HepG2 (cell line): Measurements from ENCODE around the gene SOX9. TPM values are rescaled to one million over a fixed set of nuclear protein-coding genes. Genes with fewer than 3 reads are reported as not detected.

ENCODE experiments used
- CBX2 ChIP-seq, 2 experiments: fragments of 200-600 bp in 1 of 2; sonication (generic); formaldehyde crosslinking in 1 of 2; IDR thresholded peaks; 2 replicates each; pipeline versions ENCODE4 v1.7.0 to v1.8.1; 2018 to 2022; ENCODE audit warnings: low read depth in 2 of 2, low read length in 1 of 2, mild to moderate bottlenecking in 1 of 2, missing genetic modification reagents in 1 of 2
- NCOR1 ChIP-seq: fragments of 200-600 bp; sonication (generic); IDR thresholded peaks from 2 replicates; pipeline ENCODE4 v1.7.0; 2017; ENCODE audit warnings: antibody characterized with exemption, low read length, borderline replicate concordance
- NFE2 ChIP-seq: sonication (generic); formaldehyde crosslinking; IDR thresholded peaks from 2 replicates; pipeline ENCODE4 v1.4.0; 2020; ENCODE audit warnings: missing genetic modification reagents
- ONECUT2 ChIP-seq: sonication (generic); formaldehyde crosslinking; IDR thresholded peaks from 2 replicates; pipeline ENCODE4 v1.4.0; 2020; ENCODE audit warnings: missing genetic modification reagents
- PCBP2 ChIP-seq: fragments of 200-400 bp; formaldehyde crosslinking; optimal IDR thresholded peaks from 2 replicates; pipeline ENCODE3; 2018; ENCODE audit warnings: low read length, low read depth; ENCODE audit not compliant: poor library complexity, severe bottlenecking
- SALL1 ChIP-seq: sonication (generic); formaldehyde crosslinking; IDR thresholded peaks from 2 replicates; pipeline ENCODE4 v1.8.0; 2022; ENCODE audit warnings: mild to moderate bottlenecking, missing genetic modification reagents
- ZNF207 ChIP-seq: fragments of 450-650 bp; IDR thresholded peaks from 2 replicates; pipeline ENCODE4 v1.6.1; 2016; ENCODE audit warnings: antibody characterized with exemption, borderline replicate concordance
- ZNF232 ChIP-seq: sonication (generic); formaldehyde crosslinking; IDR thresholded peaks from 2 replicates; pipeline ENCODE4 v1.4.0; 2020; ENCODE audit warnings: missing genetic modification reagents, borderline replicate concordance
- ZNF282 ChIP-seq: fragments of 450-650 bp; IDR thresholded peaks from 2 replicates; pipeline ENCODE4 v1.6.1; 2018; ENCODE audit not compliant: partially characterized antibody
- ZNF761 ChIP-seq: sonication (generic); formaldehyde crosslinking; conservative IDR thresholded peaks from 2 replicates; pipeline ENCODE4 v1.4.0; 2020; ENCODE audit warnings: mild to moderate bottlenecking, missing genetic modification reagents
- ZNF839 ChIP-seq: sonication (generic); formaldehyde crosslinking; IDR thresholded peaks from 2 replicates; pipeline ENCODE4 v1.4.0; 2020; ENCODE audit warnings: missing genetic modification reagents, mild to moderate bottlenecking, borderline replicate concordance
- polyA plus RNA-seq, 8 experiments: library from polyadenylated mRNA; depleted of rRNA in 3 of 8; stranded (reverse) in 7 of 8; unstranded in 1 of 8; fragments of >200 nt; fragmentation: Illumina TruSeq in 4 of 8; extraction: Trizol in 4 of 8; gene quantifications; 2 replicates each; pipeline versions ENCODE4 v1.2.1 to v1.2.3, GENCODE V29; 2011 to 2016; ENCODE audit warnings: low read depth in 4 of 8, missing spikeins in 1 of 8, mixed read lengths in 1 of 8; ENCODE audit not compliant: insufficient read depth in 1 of 8
- total RNA-seq, 5 experiments: library from RNA; depleted of rRNA; stranded (reverse); fragments of >200 nt; fragmentation: Illumina TruSeq; extraction: Trizol; gene quantifications; 2 replicates each; pipeline ENCODE4 v1.2.3, GENCODE V29; 2016; ENCODE audit warnings: low read depth in 1 of 5
- TF ChIP-seq, protein P1 (sequence below): sonication (generic); formaldehyde crosslinking; conservative IDR thresholded peaks from 2 replicates; pipeline ENCODE4 v1.4.0; 2020; ENCODE audit warnings: mild to moderate bottlenecking, missing genetic modification reagents, moderate library complexity
- TF ChIP-seq, protein P2 (sequence below): sonication (generic); formaldehyde crosslinking; IDR thresholded peaks from one replicate; pipeline ENCODE4 v1.5.1; 2020; ENCODE audit warnings: mild to moderate bottlenecking, missing genetic modification reagents; ENCODE audit errors: not compliant biosample characterization
- TF ChIP-seq, protein P3 (sequence below): sonication (generic); formaldehyde crosslinking; IDR thresholded peaks from 2 replicates; pipeline ENCODE4 v1.4.0; 2020; ENCODE audit warnings: missing genetic modification reagents

SOX9 gene
- total and polyA plus RNA-seq, 2 of the 13 experiments (the other 11 are each of a cell fraction or from before 2014, with no cell fraction given), result 16.1 to 27.6 TPM

DNA sequence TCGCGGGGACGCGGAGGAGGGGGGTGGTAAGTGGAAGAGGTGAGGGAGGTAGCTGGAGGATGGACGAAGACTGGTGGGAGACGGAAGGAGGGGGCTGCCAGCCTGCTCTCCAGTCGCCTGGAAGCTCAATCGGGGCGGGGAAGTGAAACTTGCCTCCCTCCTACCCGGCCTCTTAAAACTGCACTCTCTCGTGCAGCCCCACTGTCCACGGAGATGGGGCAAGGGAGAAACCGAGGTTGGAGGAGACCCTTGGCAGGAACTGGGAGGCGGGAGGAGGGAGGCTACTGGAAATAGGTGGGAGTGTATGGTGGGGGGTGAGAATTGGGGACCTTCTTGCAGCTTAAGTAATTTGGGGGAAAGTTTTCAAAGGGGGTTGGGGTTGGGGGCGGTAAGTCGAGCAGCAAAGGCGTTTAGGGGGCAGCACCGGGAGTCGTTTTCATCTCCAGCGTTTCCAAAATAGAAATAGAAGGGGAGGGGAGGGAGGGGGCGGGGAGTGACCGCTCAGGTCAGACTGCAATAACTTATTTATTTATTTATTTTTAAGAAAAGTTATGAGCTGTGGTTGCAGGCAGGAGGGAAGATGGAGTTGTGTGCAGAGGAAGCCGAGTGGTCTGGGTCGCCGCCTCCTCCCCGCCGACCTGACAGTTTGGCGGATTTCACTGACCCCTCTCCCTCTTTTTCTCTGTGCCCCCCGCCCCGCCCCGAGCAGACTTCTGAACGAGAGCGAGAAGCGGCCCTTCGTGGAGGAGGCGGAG, 1.4 kb downstream of the SOX9 start (continued):
- TF ChIP-seq, protein P1, sequence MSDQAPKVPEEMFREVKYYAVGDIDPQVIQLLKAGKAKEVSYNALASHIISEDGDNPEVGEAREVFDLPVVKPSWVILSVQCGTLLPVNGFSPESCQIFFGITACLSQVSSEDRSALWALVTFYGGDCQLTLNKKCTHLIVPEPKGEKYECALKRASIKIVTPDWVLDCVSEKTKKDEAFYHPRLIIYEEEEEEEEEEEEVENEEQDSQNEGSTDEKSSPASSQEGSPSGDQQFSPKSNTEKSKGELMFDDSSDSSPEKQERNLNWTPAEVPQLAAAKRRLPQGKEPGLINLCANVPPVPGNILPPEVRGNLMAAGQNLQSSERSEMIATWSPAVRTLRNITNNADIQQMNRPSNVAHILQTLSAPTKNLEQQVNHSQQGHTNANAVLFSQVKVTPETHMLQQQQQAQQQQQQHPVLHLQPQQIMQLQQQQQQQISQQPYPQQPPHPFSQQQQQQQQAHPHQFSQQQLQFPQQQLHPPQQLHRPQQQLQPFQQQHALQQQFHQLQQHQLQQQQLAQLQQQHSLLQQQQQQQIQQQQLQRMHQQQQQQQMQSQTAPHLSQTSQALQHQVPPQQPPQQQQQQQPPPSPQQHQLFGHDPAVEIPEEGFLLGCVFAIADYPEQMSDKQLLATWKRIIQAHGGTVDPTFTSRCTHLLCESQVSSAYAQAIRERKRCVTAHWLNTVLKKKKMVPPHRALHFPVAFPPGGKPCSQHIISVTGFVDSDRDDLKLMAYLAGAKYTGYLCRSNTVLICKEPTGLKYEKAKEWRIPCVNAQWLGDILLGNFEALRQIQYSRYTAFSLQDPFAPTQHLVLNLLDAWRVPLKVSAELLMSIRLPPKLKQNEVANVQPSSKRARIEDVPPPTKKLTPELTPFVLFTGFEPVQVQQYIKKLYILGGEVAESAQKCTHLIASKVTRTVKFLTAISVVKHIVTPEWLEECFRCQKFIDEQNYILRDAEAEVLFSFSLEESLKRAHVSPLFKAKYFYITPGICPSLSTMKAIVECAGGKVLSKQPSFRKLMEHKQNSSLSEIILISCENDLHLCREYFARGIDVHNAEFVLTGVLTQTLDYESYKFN (CRISPR knock-in tag), result no peak
- TF ChIP-seq ZNF282 (no peak), ZNF839 (CRISPR knock-in tag) (no peak), SALL1 (CRISPR knock-in tag) (no peak), ZNF232 (CRISPR knock-in tag) (no peak), PCBP2 (peak; percentile 54), ONECUT2 (CRISPR knock-in tag) (no peak), NCOR1 (no peak), CBX2 (IDR thresholded peaks at IDR 0.05; ENCODE audit: low read depth, low read length) (no peak), CBX2 (CRISPR knock-in tag; IDR thresholded peaks at IDR 0.05; ENCODE audit: low read depth) (no peak), NFE2 (CRISPR knock-in tag) (no peak), ZNF761 (CRISPR knock-in tag) (no peak), ZNF207 (no peak)
- TF ChIP-seq, protein P2, sequence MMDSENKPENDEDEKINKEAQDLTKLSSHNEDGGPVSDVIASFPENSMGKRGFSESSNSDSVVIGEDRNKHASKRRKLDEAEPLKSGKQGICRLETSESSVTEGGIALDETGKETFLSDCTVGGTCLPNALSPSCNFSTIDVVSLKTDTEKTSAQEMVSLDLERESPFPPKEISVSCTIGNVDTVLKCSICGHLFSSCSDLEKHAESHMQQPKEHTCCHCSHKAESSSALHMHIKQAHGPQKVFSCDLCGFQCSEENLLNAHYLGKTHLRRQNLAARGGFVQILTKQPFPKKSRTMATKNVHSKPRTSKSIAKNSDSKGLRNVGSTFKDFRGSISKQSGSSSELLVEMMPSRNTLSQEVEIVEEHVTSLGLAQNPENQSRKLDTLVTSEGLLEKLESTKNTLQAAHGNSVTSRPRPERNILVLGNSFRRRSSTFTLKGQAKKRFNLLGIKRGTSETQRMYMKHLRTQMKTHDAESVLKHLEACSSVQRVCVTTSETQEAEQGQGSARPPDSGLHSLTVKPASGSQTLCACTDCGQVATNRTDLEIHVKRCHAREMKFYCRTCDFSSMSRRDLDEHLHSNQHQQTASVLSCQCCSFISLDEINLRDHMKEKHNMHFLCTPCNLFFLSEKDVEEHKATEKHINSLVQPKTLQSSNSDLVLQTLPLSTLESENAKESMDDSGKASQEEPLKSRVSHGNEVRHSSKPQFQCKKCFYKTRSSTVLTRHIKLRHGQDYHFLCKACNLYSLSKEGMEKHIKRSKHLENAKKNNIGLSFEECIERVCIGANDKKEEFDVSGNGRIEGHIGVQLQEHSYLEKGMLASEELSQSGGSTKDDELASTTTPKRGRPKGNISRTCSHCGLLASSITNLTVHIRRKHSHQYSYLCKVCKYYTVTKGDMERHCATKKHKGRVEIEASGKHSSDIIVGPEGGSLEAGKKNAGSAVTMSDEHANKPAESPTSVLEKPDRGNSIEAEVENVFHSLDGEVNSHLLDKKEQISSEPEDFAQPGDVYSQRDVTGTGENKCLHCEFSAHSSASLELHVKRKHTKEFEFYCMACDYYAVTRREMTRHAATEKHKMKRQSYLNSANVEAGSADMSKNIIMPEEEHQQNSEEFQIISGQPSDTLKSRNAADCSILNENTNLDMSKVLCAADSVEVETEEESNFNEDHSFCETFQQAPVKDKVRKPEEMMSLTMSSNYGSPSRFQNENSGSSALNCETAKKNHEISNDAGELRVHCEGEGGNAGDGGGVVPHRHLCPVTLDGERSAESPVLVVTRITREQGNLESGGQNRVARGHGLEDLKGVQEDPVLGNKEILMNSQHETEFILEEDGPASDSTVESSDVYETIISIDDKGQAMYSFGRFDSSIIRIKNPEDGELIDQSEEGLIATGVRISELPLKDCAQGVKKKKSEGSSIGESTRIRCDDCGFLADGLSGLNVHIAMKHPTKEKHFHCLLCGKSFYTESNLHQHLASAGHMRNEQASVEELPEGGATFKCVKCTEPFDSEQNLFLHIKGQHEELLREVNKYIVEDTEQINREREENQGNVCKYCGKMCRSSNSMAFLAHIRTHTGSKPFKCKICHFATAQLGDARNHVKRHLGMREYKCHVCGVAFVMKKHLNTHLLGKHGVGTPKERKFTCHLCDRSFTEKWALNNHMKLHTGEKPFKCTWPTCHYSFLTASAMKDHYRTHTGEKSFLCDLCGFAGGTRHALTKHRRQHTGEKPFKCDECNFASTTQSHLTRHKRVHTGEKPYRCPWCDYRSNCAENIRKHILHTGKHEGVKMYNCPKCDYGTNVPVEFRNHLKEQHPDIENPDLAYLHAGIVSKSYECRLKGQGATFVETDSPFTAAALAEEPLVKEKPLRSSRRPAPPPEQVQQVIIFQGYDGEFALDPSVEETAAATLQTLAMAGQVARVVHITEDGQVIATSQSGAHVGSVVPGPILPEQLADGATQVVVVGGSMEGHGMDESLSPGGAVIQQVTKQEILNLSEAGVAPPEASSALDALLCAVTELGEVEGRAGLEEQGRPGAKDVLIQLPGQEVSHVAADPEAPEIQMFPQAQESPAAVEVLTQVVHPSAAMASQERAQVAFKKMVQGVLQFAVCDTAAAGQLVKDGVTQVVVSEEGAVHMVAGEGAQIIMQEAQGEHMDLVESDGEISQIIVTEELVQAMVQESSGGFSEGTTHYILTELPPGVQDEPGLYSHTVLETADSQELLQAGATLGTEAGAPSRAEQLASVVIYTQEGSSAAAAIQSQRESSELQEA (CRISPR knock-in tag), result no peak
- TF ChIP-seq, protein P3, sequence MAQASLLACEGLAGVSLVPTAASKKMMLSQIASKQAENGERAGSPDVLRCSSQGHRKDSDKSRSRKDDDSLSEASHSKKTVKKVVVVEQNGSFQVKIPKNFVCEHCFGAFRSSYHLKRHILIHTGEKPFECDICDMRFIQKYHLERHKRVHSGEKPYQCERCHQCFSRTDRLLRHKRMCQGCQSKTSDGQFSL, result no peak
